KBM-7 (cell line): ENCODE results near the gene UMPS.
A peak's percentile ranks its signal among the peaks of the same experiment; 100 is the strongest.
"Not testable (repeated sequence)": the region's sequence is repeated elsewhere in the genome, so short reads cannot be mapped to it uniquely, and the experiment has no call there.

Experiments used
- DNase-seq: peaks from one replicate; pipeline ENCODE4 v3.0.0-alpha.2; 2015
- in situ Hi-C: fragments of 300-500 bp; cut with MboI; formaldehyde crosslinking; loops from 2 replicates; pipeline ENCODE4 v1.14.3; 2020; ENCODE audit warnings: low sequenced_read_pairs, low pct_unique_long_range_greater_than_20kb, mixed read lengths

UMPS gene

DNA sequence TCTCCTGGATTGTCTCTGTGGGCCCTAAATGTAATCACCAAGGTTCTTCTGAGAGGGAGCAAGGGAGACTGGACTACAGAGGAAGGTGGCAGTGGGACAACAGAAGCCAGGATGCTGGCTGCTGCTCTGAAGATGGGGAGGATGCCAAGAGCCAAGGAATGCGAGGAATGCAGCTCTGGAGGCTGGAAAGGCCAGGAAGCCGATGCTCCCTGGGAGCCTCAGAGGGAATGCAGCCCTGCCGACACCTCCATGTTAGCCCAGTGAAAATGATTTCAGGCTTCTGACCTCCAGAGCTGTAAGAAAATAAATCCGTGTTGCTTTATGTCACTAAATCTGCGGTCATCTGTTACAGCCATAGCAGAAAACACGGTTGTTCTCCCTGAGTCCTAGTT, 44.1 kb downstream of the UMPS start:
- DNase-seq: no peak
- in situ Hi-C loops: loop anchor here (10.0 kb wide), 1 partner anchor 130 kb away; no protein-coding TSS in a partner anchor

DNA sequence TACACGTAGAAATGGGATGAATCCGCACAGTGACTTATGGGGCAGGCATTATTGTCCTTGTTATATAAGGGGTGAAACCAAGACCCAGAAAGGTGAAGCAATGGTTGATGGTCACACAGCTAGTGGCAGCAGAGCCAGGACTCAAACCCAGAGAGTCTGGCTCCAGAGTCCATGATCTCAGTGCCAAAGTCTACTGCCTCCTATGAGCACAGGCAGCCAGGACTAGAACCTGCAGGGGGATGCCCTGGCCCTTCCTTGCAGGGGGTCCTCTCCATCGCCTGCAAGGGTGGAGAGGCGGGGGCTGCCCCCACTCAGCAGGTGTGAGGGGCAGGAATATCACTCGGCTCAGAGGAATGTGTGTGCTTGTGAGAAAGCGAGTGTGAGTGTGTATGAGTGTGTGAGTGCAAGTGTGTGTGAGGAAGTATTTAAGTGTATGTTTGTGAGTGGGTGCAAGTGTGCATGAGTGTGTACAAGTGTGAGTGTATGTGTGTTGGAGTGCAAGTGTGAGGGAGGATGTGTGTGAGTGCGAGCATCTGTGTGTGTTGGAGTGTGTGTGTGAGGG, 44.7 kb downstream of the UMPS start:
- no peak for DNase-seq
- in situ Hi-C loops: loop anchor here (10.0 kb wide), 1 partner anchor 130 kb away; no protein-coding TSS in a partner anchor

DNA sequence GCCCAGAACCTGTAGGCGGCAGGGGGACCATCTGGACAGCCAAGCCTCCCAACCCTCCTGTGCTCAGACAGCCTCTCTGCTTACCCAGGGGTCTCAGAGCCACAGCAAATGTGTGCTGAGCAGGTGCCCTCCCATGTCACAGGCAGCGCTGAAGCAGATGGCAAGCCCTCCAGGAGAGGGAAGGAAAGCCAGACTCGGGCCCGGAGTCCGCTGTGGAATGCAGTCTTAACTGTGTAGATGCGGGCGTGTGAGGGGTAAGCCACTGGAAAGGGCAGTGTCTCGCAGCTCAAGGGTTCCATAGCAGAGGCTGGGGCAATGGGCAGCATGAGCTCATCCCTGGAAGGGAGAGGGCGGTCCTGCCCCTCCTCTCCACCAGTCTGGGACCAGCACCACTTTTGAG, 45.6 kb downstream of the UMPS start:
- no peak for DNase-seq
- in situ Hi-C loops: loop anchor here (10.0 kb wide), 1 partner anchor 129 kb away; no protein-coding TSS in a partner anchor

DNA sequence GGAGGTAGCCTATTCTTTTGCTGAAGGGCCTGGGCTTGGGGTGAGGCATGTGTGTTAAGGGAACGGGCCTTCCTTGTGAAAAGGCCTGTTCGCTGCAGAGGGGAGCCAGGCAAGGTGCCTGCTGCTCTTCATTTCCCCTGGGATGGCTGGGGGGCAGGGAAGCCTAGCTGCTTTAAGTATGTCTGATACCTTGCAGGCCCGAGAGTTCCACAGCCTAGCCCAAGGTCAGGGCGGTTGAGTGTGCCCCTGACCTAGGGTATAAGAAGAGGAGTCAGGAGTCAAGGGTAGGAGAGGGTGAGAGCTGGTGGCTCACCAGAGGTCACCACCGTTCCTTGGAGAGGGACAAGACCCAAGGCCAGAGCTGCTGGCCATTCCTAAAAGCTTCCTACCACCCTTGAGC, 46.6 kb downstream of the UMPS start:
- no peak for DNase-seq
- in situ Hi-C loops: loop anchor here (10.0 kb wide), 1 partner anchor 128 kb away; no protein-coding TSS in a partner anchor

DNA sequence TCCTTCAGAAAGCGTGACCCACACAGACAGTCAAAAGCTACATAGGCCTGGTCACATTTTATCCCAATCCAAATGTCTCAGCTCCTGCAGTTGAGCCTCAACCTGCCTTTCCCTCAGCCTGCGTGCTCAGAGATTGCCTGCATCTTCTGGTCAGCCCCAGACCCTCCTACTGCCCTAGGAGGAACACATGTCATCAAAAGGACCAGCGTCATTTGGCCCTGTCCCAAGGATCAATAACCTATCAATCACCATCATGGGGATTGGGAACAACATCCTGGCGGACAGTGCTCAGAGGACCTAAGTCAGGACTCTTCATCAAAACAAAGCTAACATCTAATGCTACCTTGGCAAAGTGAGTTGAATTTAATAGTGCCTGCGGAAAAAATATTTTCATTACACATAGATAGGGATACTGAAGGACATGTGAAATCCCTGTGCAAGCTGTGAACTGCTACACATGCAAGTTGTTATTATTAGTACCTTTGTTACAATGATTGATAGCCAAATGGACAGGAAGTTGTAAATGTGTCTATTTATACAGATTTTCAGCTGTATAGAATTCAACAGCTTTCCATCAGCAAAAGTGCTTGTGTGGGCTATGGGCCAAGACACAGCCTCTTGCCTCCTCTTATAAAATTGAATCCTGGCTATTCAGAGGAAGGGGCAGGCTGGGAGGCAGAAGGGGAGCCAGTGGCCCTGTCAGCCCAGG, 47.7 kb downstream of the UMPS start:
- in situ Hi-C loops: loop anchor here (10.0 kb wide), 1 partner anchor 127 kb away; no protein-coding TSS in a partner anchor
- DNase-seq: no peak

DNA sequence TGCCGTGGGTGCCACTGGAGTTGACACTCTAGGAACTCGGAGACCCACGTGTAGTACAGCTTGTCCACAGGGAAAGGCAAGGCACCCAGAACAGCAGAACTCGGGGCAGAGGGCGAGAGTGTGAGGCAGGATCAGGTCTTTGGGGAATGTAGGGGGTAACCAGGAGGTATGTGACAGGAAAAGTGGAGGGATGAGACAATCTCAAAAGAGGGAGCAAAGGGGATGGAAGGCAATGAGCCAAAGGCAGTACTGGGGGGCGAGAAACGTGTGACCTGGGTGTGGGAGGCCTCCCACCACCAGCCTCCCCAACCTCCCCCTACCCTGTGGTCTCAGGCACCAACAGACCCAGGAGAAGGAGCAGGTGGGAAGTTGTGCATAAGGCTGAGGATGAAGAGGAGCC, 48.9 kb downstream of the UMPS start:
- no peak for DNase-seq
- in situ Hi-C loops: loop anchor here (10.0 kb wide), 1 partner anchor 126 kb away; no protein-coding TSS in a partner anchor

DNA sequence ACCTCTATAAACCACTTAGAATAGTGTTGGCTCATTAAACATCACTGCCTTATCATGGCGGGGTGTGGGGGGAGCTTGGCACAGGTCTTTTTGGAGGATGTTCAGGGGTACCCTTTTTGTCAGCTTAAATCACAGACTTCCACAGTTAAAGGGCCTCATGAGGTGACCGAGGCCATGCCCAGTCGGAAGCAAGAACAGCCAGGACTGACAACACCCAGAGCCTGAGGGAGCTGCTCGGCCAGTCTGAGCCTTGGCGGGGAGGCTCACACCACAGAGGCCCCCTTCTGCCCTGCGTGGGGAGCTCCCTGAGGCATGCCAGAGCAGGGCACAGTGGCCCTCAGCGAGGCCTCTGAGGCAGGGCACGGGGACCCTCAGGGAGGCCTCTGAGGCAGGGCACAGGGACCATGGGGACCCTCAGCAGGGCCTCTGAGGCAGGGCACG, 49.5 kb downstream of the UMPS start:
- no peak for DNase-seq

DNA sequence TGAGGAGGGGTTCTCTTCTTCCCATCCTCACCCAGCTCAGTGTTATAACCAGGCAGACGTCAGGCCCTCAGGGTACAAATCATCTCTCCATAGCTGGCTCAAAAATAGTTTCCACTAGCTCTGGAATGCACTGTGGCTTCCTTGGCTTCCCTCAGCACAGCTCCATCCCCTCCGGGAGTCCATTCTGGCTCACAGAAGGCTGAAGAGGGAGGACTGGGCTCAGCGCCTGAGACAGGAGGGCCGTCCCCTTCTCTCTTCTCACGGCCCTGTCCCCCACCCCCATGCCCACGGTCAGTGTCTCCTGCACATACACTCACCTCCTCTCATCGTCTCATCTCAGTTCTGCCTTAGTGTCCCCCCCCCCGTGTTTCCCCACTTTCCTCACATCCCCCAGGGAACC, 50.1 kb downstream of the UMPS start:
- in situ Hi-C loops: no loop called here
- no peak for DNase-seq

More for the DNA sequence above, 49.5 kb downstream of the UMPS start:
- in situ Hi-C loops: loop anchor here (10.0 kb wide), 1 partner anchor 125 kb away; no protein-coding TSS in a partner anchor

DNA sequence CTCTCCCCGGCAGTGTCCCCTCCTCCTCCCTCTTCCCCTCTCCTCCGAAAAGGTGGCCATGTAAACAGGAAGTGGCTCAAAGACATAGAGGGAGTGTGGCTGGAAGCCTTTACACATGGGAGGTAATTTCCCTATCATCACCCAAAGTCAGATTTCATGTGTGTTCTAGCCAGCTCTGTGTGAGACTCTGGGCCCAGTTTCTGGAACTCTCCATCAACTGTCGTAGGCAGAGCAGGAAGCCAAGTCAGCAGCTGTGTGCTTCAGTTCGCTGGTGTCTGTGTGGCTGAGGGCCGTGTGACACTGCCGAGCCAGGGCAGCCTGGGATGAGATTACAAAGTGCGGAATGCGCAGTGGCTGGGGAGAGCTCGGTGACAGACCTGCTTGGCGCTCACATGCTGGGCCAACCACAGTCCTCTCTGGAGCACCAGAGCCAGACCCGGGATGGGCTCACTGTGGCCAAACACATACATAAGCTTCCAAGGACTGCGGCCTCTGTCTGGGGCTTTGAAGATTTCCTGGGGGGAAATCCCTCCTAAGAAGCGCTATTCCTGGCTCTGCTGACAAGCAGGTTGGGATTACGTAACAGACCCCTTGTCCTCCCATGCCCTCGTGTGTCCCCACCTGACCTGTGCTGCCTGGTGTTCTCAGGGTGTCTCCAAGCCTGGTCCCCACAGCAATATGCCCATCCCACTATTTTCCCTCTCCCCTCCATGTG, 50.7 kb downstream of the UMPS start:
- peak; percentile 23 for DNase-seq
- in situ Hi-C loops: no loop called here

DNA sequence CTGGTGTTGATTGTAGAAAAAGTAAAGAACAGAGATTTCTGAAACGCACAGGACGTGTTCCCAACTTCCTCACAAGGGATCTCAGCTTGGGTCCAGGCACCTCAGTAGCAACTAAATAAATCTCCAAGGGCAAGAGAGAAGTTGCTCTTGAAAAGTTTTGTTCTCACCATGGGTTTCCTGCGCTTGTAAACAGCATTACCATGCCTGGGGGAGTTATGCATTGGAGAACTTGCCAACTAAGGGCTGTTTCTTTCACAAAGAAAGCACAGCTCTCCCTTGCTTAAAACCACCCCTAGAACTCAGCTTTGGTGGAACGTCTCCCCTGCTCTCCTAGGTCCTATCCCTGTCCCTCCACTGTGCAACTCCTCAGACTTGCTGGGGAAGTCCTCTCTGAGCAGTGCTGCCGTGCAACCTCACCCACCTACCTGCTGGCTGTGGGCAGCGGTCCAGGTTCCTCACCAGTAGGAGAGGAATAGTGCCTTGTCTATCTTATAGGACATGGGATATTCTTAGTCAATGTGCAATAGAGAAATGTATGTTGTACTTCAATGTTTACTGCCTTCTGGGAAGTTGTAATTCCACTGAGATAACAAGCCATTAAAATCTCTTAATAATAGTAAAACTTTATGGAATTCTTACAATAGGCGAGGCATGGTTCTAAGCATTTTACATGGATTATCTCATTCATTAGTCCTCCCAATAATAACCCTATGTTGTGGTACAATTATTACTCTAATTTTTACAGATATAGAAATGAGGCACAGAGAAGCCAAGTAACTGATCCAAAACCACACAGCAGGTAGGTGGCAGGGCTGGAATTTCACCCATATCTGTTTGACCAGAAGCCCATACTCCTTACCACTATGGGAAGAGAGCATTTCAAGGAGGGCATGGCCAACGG, 51.5 kb downstream of the UMPS start:
- DNase-seq: no peak
- in situ Hi-C loops: no loop called here

DNA sequence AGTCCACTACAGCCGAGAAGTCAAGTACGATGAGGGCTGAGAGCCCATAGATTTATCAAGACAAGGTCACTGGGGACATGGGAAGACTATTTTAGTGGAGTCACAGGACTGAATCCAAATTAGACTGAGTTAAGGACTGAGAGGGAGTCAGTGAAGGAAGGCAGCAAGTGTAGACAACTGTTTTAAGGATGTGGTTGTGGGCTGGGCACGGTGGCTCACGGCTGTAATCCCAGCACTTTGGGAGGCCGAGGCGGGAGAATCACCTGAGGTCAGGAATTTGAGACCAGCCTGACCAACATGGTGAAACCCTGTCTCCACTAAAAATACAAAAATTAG, 52.1 kb downstream of the UMPS start:
- in situ Hi-C loops, DNase-seq: not testable (repeated sequence)

DNA sequence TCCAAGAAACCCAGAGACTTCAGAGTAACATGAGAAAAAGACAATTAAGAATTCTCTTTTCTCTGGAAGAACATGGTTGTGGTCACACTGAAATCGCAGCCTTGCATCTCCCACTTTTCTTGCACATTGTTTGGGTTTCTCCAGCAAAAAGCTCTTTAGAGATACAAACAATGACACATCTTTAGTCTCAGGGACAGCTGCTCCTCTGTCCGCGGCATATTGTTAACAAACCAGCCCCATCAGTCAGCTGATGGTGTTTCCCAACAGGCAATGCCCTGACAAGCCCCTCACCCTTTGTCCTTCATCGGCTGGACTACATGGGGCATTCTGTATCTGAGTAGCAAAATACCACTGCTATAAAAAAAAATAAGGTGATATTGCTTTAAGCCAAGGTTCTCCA, 53.4 kb downstream of the UMPS start:
- in situ Hi-C loops: no loop called here
- DNase-seq: no peak

DNA sequence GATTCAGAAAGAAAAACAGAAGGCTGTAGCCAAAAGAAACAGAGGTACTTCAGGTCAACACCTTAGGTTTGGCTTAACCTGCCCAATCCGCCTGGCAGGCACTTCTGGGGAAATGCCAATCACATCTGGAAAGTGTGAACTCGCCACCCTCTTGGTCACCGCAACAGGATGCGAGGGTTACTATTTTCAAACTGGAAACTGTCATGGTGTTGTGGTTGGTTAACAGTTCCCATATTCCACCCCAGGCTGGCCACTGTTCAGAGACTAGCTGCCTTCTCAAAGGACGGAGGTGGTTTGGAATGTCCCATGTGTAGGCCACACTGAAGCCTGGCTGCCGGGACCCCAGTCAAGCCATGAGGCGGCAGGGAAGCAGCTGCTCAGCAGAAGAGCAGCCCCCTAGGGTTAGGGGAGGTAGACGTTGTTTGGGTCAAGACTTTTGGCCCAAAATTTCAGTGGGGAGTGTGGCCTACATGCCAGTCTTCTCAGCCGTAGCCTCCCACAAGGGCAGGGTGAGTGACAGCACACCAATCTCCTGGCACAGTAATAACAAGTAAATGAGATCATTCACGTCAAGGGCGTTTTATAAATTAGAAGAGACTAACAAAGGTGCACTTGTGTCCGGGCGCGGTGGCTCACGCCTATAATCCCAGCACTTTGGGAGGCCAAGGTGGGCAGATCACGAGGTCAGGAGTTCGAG, 54.6 kb downstream of the UMPS start:
- in situ Hi-C loops: no loop called here
- DNase-seq: no peak

DNA sequence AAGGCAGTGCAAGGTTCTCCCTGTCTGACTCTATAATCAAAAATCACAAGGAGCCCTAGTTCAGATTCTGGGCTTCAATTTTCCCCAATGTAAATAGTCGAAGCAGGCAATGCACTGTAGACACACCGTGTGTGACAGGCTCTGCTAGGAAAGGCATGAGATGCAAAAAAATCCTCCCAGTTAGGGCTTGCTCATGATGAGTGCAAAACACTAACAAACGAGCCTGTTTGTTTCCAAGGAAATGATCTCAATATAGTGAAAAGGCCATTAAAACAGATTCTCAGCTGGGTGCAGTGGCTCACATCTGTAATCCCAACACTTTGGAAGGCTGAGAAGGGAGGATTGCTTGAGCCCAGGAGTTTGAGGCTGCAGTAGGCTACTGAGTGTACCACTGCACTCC, 55.7 kb downstream of the UMPS start:
- in situ Hi-C loops: no loop called here
- no peak for DNase-seq

DNA sequence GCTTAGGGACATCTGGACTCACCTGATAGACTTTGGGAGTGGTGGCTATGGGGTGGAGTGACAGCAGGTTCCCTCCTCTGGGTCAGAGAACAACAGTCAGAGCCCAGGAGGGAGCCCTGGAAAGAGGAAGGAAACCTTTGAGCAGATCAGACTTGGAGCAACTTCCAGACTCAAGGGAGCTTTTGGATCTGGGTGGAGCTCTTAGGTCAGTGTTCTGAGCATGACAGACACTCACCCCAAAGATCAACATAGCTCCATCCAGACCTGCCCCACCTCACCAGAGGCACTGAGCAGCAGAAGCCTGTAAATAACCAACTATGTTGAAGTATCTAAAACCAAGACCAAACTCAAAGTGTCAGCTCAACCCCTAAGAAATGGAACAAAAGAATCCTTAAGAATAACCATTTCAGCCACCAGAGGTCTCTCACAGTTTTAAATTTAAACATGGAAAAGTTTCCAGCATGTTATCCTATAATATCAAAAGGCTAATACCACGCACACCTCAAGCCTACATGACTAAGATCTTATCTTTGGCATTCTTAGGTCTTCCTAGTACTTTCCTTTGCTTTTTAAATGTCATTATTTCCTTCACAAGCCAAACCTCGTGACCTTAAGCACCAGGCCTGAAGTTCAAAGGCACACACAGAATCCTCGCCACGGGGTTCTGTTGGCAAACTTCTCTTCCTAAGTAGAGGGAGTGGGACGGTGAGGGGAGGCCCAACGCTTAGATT, 56.4 kb downstream of the UMPS start:
- DNase-seq: no peak

DNA sequence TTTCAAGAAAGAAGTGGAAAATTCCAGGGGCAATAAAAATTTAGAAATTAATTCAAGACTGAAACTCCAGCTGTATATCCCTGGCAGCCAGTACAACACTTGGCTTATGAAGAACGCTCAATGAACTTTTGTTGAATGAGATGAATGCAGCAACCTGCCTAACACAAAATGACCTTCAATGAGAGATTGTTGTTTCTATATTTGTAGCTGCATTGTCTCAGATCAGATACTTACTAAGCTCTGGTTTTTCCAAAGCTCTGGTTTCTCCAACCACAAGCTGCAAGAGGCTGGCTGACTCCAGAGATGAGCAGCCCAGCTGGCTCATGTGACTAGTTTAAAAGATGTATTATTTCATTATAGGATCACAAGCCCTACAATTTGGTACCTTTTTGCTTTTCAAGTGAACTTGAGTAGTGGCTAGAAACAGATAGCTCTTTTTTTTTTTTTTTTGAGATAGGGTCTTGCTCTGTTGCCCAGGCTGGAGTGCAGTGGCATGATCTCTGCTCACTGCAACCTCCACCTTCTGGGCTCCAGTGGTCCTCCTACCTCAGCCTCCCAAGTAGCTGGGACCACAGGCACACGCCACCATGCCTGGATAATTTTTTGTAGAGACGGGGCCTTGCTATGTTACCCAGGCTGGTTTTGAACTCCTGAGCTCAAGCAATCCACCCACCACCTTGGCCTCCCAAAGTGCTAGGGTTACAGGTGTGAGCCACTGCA, 57.4 kb downstream of the UMPS start:
- in situ Hi-C loops: no loop called here
- no peak for DNase-seq

More for the DNA sequence above, 56.4 kb downstream of the UMPS start:
- in situ Hi-C loops: no loop called here

DNA sequence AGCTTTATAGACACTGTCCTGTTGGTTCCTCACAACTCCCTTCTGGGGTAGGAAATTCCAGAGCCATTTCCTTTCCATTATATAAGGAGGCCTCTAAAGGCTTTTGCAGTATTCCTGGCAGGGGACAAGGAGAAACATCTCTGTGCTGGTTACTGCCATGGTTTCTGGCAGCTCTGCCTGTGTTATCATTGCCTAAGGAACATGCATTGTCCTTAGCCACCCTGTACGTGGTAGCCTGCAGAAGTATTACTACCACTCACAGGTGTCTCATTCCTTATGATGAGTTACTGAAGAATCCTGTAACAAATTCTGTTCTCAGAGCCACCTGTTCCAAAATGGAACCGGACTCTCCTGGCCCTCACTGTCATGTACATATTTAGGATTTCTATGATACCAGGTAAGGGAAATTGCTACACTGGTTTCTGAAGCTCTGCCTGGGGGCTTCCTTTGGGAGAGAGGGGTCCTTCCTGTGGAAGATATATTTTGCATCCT, 58.0 kb downstream of the UMPS start:
- DNase-seq: no peak
- in situ Hi-C loops: no loop called here
